HG02759 (cell line): ENCODE results near the gene FOXJ1.
"Not testable (repeated sequence)": the region's sequence is repeated elsewhere in the genome, so short reads cannot be mapped to it uniquely, and the experiment has no call there.

ENCODE experiments used
- ATAC-seq: cut with Tn5 transposase; IDR thresholded peaks from one replicate; pipeline ENCODE4 v1.9.1; 2021; ENCODE audit warnings: mild to moderate bottlenecking, moderate library complexity; ENCODE audit not compliant: unreplicated experiment

FOXJ1 gene

DNA sequence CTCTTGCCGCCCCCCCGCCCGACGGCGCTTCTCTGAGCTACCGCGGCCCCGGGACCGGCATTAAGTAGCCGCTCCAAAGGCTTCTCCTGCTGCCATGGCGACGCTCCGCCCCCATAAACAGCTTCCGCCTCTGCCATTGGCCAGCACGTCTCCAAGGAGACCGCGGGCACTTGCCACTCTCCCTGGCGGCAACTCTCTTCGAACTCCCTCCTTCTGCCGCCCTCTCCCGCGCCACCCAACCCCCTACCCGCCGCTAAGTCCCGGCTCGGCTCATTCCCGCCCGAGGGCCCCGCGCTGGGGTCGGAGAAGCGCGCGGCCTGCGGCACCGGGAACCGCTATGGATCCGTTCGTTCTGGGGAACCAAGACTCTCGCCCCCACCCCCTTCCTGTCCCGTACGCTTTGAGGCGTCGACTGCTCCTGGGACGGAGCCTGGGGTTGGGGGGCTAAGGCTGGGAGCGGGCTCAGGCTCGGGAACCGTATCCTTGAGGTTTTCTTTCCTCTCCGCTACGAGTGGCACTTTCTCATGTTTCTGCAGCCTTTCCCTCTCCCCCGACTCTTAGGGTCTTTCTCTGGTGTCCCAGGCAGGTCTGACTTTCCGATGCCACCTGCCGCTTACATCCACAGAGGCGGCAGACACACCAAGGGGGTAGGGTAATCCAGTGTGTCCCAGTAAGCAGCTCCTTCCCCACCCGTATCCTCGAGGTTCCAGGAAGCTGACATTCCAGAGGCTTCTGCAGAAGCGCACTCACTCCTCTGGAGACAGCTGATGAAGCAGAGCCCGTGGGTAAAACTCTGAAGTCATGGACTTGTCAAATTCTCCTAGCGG lies at the start of gene FOXJ1:
FOXJ1 (minus strand) TSS at position 34 of the 827 bp plus-strand sequence. CDS start 850 bp downstream, outside the sequence.
- ATAC-seq = peak; percentile 78

DNA sequence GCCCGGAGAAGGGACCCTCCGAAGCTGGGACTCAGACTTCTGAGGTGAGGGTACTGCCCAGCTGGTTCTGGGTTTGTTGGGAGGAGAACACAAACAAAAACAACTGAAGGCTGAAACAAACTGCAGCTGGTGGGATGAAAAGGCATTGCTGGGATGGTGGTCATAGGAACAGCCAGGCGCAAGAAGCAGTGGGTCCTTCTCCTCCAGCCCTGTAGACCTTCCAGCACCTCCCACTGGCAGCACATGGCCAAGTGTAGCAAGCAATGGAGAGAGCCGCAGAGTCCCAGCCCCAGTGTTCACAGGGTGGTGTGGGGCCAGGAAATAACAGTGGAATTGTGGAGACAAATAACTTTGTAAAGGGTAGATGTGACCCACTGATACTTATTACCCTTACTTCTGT lies 48.7 kb upstream of the FOXJ1 start:
- no peak for ATAC-seq

- ATAC-seq = no peak
Measured at GRCh38 chr17:76189247-76189646, 48.2 kb upstream of the FOXJ1 start.

GRCh38 chr17:76188213-76189016 lies 47.4 kb upstream of the FOXJ1 start:
- no peak for ATAC-seq

- ATAC-seq = not testable (repeated sequence)
Measured at GRCh38 chr17:76186774-76187173, 45.7 kb upstream of the FOXJ1 start.

DNA sequence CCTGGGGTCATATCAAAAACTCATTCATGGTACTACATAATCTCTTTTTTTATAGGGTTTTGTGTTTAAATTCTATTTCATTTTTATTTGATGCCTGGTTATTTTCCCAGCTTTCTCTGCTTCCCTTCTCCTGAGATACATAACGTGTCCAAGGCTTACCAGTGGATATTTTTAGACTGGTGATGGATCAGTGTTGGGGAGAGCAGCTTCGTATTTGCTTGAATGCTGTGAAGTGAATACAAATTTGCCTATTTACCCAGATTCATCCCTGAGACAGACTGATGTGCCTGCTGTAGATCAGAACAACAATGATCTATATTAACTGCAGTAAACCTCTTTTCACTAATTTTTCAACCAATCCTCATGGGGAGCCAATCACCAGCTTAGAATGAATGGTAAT lies 43.2 kb upstream of the FOXJ1 start:
- ATAC-seq = no peak

DNA sequence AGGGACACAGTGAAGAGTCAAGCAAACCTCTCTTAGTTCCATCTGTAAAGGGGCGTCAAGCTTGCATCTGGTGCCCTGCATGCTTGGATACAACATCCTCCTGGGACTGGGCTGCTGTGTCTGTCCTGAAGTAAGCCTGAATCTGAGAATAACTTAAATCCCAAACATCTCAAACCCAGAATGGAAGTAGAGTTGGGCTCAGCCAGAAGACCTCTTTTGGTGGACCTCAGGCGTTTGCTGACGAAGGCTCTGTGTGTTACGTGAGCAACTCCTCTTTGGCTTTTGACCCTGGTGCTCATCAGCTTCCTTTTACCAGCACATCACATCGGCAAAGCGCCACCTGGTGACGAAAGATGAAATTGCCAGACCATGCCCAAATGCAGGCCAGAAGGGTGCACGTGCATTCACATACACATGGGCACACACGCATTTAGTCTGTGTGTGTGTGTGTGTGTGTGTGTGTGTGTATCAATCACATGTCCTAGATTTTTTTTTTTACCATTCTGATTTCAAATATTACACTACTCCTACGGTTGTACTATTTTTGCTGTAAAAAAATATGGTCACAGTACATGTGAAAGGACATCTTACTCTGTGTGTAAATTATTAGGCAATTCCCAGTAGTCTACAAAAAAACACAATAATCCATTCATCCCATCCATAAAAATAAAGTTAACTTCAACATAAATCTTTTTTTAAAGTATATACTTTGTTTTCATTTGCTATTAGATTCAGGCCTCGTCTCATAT lies 41.1 kb upstream of the FOXJ1 start:
- peak; percentile 81 for ATAC-seq

DNA sequence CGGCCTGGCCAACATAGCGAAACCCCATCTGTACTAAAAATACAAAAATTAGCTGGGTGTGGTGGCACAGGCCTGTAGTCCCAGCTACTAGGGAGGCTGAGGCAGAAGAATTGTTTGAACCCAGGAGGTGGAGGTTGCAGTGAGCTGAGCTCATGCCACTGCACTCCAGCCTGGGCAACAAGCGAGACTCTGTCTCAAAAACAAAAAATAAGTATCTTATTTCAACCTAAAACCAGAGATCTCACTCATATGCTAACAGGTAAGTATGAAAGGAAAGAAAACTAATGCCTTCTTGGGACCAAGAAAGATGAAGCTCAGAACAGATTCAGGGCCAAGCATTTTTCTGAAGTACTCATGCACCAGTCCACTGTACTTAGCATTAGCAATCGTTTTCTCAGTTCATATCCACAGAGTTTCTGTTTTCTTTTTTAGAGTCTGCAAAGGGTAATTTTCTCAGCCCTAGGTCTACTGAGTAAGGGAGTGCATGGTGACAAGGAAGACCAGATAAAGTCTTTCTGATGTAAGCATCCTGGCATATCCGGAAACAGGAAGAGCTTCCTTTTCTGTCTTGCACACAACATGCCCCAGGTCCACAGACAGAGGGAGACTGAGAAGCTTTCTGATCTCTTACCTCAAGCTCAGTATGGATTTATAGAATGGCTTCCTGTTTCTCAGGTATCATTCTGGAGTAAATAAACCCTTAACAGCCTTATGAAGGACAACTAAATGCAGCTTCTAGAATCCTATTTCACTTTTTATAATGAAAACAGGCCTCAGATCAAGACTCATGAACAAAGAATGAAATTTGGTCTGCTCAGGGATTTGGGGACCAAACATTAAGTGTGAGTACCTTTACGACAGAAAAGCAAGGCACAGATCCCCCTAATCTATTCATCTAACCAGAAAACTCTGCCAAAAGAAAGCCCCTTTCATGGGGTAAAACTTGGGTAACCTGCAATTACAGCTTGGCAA lies 38.7 kb upstream of the FOXJ1 start:
- ATAC-seq = no peak

GRCh38 chr17:76178124-76178523 lies 37.1 kb upstream of the FOXJ1 start:
- ATAC-seq = no peak

DNA sequence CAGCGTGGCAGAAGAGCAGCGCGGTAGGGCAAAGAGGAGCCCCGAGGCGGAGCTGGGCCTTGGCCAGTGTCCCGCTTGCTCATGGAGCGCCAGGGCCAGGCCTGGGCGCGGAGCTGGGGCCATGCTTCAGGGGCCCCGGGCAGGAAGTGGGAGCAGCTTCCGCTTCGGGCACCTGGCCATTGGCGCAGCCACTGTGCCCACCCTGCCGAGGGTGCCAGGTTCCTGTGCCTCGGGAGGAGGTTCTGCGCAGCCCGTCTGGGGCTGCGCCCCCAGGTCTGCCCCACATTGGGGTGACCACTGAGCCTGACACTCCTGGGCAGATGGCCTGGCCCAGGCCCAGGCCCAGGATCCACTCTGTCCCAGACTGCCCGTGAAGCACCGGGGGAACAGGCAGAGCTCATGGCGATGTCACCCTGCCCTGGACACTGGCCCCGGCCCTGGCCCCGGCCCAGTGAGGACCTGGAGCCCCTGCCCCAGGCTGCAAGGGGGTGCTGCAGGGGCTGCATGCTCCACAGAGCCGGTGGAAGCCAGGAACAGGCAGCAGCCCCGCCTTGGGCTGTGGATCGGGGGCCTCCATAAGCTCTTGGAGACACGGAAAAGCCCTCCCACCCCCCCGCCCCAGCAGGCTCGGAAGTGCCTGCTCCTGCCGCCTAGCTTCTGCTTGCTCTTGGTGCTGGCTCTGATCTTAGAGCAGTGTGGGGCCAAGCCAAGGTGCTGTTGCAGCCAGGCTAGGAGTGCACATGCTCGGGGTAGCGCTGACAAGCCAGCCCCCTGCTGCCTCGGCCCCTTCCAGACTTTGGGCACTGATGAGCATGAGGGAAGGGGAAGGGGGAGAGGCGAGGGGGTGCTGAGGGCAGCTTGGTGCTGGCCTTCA lies 35.9 kb upstream of the FOXJ1 start:
- ATAC-seq = no peak

GRCh38 chr17:76174037-76174436 lies 33.0 kb upstream of the FOXJ1 start:
- no peak for ATAC-seq

GRCh38 chr17:76173474-76173873 lies 32.4 kb upstream of the FOXJ1 start:
- ATAC-seq = no peak

DNA sequence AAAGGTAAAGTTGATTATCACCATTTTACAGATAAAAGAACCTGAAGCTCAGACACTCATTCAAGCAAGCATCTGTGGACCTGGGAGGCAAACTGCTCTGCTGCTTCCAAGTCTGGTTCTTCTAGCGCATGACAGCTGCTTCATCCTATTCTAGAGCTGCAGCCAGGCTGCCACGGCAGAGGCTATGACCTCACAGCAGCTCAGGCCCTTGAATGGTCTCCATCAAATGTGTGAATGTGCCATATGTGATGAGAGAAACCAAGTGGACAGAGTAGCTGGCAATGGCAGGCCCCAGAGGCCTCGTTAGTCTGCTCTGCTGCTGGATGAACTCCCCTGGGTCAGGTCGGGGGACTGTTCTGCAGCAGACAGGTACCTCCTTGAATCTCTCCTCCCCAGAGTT lies 30.7 kb upstream of the FOXJ1 start:
- no peak for ATAC-seq

- ATAC-seq = no peak
Measured at GRCh38 chr17:76170114-76170513, 29.1 kb upstream of the FOXJ1 start.

GRCh38 chr17:76166906-76167305 lies 25.9 kb upstream of the FOXJ1 start:
- ATAC-seq = no peak

DNA sequence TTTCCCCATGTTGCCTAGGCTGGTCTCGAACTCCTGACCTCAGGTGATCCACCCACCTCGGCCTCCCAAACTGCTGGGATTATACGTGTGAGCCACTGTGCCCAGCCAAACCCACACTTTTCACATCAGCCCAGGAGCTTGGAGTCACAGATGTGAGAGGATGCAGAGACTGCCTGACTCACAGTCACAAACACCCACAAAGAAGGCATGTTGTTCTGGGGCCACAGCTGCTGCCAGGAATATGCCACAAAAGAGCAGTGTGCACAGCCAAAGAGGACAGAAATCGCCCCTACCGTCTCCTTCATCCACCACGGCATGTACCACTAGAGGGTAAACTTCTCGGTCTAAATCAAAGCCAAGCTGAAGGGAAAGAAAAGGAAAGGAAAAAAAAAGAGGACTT lies 25.1 kb upstream of the FOXJ1 start:
- ATAC-seq = no peak

GRCh38 chr17:76164331-76164730 lies 23.3 kb upstream of the FOXJ1 start:
- ATAC-seq = no peak

DNA sequence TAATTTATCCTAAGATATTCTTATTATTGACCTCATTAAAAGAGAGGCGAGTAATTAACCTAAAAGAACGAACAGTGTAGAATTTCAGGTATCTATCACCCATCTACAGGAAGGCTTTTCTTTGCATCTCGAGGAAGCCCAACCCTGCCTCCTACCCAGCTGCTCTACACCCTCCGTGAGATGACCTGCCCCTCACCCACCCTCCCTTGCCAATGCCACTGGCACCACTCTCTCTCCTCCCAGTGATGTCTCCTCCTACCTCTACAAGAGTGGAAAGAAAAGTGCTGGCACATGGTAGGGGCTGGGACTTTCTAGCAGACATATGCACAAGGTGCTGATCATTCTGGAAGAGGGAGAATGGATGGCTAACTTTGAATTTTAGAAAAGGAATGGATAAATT lies 22.9 kb upstream of the FOXJ1 start:
- ATAC-seq = no peak

GRCh38 chr17:76161619-76162266 lies 20.7 kb upstream of the FOXJ1 start:
- no peak for ATAC-seq
